K562 (cell line): ENCODE results near the gene ABCC11.

ENCODE experiments used
- ELF1 ChIP-seq: fragments of 200-800 bp; sonication (Bioruptor generic); IDR thresholded peaks from 2 replicates; pipeline ENCODE4 v1.6.1; 2016; ENCODE audit warnings: missing genetic modification characterization, missing compliant biosample characterization
- SMARCA5 ChIP-seq: fragments of 450-650 bp; IDR thresholded peaks from 2 replicates; pipeline ENCODE4 v1.6.1; 2016
- TBP ChIP-seq: optimal IDR thresholded peaks from 2 replicates; pipeline ENCODE3; 2011; ENCODE audit warnings: low read depth, low read length, improper control_type of control experiment
- TF ChIP-seq, protein P1 (sequence below): fragments of 450-650 bp; IDR thresholded peaks from 2 replicates; pipeline ENCODE4 v1.6.1; 2017; ENCODE audit warnings: antibody characterized with exemption
- TF ChIP-seq, protein P2 (sequence below), 3 experiments: IDR thresholded peaks in 2 of 3; conservative IDR thresholded peaks in 1 of 3; 2 replicates each; pipeline ENCODE4 v1.5.1; 2011 to 2012; ENCODE audit warnings: low read length in 3 of 3, mild to moderate bottlenecking in 3 of 3, control low read depth in 2 of 3, improper control_type of control experiment in 1 of 3, inconsistent platforms in 1 of 3, low read depth in 1 of 3, mixed read lengths in 1 of 3, moderate library complexity in 1 of 3; ENCODE audit not compliant: insufficient read depth in 2 of 3
- TF ChIP-seq, protein P3 (sequence below): fragments of 450-650 bp; IDR thresholded peaks from 2 replicates; pipeline ENCODE4 v1.6.1; 2016; ENCODE audit warnings: mild to moderate bottlenecking
- TF ChIP-seq, protein P4 (sequence below), 3 experiments: fragments of 200-800 bp in 1 of 3; sonication (Bioruptor generic) in 1 of 3; sonication (generic) in 1 of 3; formaldehyde crosslinking in 1 of 3; IDR thresholded peaks; 2 replicates each; pipeline versions ENCODE4 v1.6.1 to v1.8.0; 2016 to 2022; ENCODE audit warnings: mild to moderate bottlenecking in 2 of 3, missing compliant biosample characterization in 2 of 3, missing genetic modification characterization in 2 of 3, missing genetic modification reagents in 1 of 3

DNA sequence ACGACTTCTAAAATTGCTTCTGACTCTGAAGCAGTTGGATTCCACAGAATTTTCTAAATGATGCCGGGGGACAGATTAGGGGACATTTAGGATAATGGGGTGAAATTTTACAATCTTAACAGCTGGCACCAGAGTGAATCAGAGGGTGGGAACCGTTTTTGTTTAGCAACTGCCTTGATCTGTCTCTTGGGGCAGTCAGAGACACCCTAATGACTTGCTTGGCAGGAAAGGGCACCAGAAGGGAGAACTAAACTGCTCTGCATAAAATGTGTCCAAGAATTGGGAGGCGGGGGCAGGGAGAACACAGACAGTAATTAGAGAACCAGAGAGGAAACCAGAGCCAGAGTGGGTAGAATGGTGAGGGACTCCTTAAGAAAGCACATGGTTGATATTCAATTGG is 85.4 kb downstream of the ABCC11 start:
- TF ChIP-seq SMARCA5 (no peak), TBP (no peak), ELF1 (tag) (no peak)
- TF ChIP-seq, protein P1, sequence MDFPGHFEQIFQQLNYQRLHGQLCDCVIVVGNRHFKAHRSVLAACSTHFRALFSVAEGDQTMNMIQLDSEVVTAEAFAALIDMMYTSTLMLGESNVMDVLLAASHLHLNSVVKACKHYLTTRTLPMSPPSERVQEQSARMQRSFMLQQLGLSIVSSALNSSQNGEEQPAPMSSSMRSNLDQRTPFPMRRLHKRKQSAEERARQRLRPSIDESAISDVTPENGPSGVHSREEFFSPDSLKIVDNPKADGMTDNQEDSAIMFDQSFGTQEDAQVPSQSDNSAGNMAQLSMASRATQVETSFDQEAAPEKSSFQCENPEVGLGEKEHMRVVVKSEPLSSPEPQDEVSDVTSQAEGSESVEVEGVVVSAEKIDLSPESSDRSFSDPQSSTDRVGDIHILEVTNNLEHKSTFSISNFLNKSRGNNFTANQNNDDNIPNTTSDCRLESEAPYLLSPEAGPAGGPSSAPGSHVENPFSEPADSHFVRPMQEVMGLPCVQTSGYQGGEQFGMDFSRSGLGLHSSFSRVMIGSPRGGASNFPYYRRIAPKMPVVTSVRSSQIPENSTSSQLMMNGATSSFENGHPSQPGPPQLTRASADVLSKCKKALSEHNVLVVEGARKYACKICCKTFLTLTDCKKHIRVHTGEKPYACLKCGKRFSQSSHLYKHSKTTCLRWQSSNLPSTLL = no peak
- TF ChIP-seq, protein P2, sequence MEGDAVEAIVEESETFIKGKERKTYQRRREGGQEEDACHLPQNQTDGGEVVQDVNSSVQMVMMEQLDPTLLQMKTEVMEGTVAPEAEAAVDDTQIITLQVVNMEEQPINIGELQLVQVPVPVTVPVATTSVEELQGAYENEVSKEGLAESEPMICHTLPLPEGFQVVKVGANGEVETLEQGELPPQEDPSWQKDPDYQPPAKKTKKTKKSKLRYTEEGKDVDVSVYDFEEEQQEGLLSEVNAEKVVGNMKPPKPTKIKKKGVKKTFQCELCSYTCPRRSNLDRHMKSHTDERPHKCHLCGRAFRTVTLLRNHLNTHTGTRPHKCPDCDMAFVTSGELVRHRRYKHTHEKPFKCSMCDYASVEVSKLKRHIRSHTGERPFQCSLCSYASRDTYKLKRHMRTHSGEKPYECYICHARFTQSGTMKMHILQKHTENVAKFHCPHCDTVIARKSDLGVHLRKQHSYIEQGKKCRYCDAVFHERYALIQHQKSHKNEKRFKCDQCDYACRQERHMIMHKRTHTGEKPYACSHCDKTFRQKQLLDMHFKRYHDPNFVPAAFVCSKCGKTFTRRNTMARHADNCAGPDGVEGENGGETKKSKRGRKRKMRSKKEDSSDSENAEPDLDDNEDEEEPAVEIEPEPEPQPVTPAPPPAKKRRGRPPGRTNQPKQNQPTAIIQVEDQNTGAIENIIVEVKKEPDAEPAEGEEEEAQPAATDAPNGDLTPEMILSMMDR (IDR thresholded peaks at IDR 0.05 in 2 of 3, conservative IDR thresholded peaks at IDR 0.05 in 1 of 3; ENCODE audit: insufficient read depth in 2 of 3, low read depth in 1 of 3, low read length in 3 of 3) = no peak
- TF ChIP-seq, protein P3, sequence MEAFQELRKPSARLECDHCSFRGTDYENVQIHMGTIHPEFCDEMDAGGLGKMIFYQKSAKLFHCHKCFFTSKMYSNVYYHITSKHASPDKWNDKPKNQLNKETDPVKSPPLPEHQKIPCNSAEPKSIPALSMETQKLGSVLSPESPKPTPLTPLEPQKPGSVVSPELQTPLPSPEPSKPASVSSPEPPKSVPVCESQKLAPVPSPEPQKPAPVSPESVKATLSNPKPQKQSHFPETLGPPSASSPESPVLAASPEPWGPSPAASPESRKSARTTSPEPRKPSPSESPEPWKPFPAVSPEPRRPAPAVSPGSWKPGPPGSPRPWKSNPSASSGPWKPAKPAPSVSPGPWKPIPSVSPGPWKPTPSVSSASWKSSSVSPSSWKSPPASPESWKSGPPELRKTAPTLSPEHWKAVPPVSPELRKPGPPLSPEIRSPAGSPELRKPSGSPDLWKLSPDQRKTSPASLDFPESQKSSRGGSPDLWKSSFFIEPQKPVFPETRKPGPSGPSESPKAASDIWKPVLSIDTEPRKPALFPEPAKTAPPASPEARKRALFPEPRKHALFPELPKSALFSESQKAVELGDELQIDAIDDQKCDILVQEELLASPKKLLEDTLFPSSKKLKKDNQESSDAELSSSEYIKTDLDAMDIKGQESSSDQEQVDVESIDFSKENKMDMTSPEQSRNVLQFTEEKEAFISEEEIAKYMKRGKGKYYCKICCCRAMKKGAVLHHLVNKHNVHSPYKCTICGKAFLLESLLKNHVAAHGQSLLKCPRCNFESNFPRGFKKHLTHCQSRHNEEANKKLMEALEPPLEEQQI = no peak
- TF ChIP-seq, protein P4, sequence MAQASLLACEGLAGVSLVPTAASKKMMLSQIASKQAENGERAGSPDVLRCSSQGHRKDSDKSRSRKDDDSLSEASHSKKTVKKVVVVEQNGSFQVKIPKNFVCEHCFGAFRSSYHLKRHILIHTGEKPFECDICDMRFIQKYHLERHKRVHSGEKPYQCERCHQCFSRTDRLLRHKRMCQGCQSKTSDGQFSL (CRISPR knock-in tag; IDR thresholded peaks at IDR 0.05) = no peak
- TF ChIP-seq, protein P4 (tag; IDR thresholded peaks at IDR 0.05) = no peak
